OCI-LY1 (cell line): Measurements from ENCODE around the gene DNAJA3.

Experiments
- H2AFZ ChIP-seq: fragments of 200-600 bp; sonication (generic), shearing (Covaris generic); 2 replicates; pipeline ENCODE4 v1.6.0; 2014; ENCODE audit warnings: antibody characterized with exemption, mild to moderate bottlenecking, low read length
- H3F3A ChIP-seq: fragments of 200-600 bp; sonication (generic), shearing (Covaris generic); 2 replicates; pipeline ENCODE4 v1.6.0; 2014; ENCODE audit warnings: mild to moderate bottlenecking, antibody characterized with exemption, low read length, moderate library complexity; ENCODE audit not compliant: insufficient read depth
- H3K27ac ChIP-seq: fragments of 200-600 bp; sonication (generic); 2 replicates; pipeline ENCODE4 v1.5.1; 2014; ENCODE audit warnings: low read length, mixed run types, mild to moderate bottlenecking, low read depth; ENCODE audit not compliant: poor library complexity, severe bottlenecking
- H3K27me3 ChIP-seq: fragments of 200-600 bp; sonication (generic); 2 replicates; pipeline ENCODE4 v1.6.0; 2014; ENCODE audit warnings: antibody characterized with exemption, mild to moderate bottlenecking, low read length, moderate library complexity; ENCODE audit not compliant: insufficient read depth
- H3K36me3 ChIP-seq: fragments of 200-600 bp; sonication (generic); 2 replicates; pipeline ENCODE4 v1.6.1; 2014; ENCODE audit warnings: mild to moderate bottlenecking, antibody characterized with exemption, low read length, moderate library complexity, mixed read lengths; ENCODE audit not compliant: insufficient read depth
- H3K4me1 ChIP-seq: fragments of 200-600 bp; sonication (generic); 2 replicates; pipeline ENCODE4 v1.5.1; 2014; ENCODE audit warnings: mild to moderate bottlenecking, low read length, moderate library complexity; ENCODE audit not compliant: insufficient read depth, severe bottlenecking
- H3K4me2 ChIP-seq: fragments of 200-600 bp; sonication (generic), shearing (Covaris generic); 2 replicates; pipeline ENCODE4 v1.6.1; 2014; ENCODE audit warnings: low read length
- H3K4me3 ChIP-seq: fragments of 200-600 bp; sonication (generic); 2 replicates; pipeline ENCODE4 v1.5.1; 2014; ENCODE audit warnings: low read length, low read depth, mild to moderate bottlenecking, mixed read lengths; ENCODE audit not compliant: poor library complexity, severe bottlenecking
- H3K79me2 ChIP-seq: fragments of 200-600 bp; shearing (Covaris generic); 2 replicates; pipeline ENCODE4 v1.6.1; 2016; ENCODE audit warnings: mixed run types, low read length, mixed read lengths; ENCODE audit not compliant: insufficient read depth
- H3K9ac ChIP-seq: fragments of 200-600 bp; sonication (generic), shearing (Covaris generic); 2 replicates; pipeline ENCODE4 v1.6.1; 2014; ENCODE audit warnings: mild to moderate bottlenecking, low read length, mixed read lengths
- H3K9me2 ChIP-seq: fragments of 200-600 bp; sonication (generic), shearing (Covaris generic); 2 replicates; pipeline ENCODE4 v1.6.1; 2014; ENCODE audit warnings: low read depth, mild to moderate bottlenecking, low read length, mixed read lengths
- H3K9me3 ChIP-seq: fragments of 200-600 bp; shearing (Covaris generic); 2 replicates; pipeline ENCODE4 v1.6.1; 2014; ENCODE audit warnings: low read length, mixed read lengths
- H4K20me1 ChIP-seq: fragments of 200-600 bp; sonication (generic), shearing (Covaris generic); 2 replicates; pipeline ENCODE4 v1.6.0; 2016; ENCODE audit warnings: mild to moderate bottlenecking, low read length; ENCODE audit not compliant: insufficient read depth
- EZH2 ChIP-seq: fragments of 200-600 bp; sonication (generic), shearing (Covaris generic); IDR thresholded peaks from 2 replicates; pipeline ENCODE4 v1.8.0; 2017; ENCODE audit warnings: borderline replicate concordance, mixed run types, mild to moderate bottlenecking, antibody characterized with exemption, low read length, moderate library complexity, mixed read lengths
- TF ChIP-seq, protein P1 (sequence below): fragments of 200-600 bp; sonication (generic), shearing (Covaris generic); IDR thresholded peaks from 2 replicates; pipeline ENCODE4 v1.5.1; 2017; ENCODE audit warnings: mild to moderate bottlenecking, antibody characterized with exemption, low read length, moderate library complexity, mixed read lengths

Gene DNAJA3

DNA sequence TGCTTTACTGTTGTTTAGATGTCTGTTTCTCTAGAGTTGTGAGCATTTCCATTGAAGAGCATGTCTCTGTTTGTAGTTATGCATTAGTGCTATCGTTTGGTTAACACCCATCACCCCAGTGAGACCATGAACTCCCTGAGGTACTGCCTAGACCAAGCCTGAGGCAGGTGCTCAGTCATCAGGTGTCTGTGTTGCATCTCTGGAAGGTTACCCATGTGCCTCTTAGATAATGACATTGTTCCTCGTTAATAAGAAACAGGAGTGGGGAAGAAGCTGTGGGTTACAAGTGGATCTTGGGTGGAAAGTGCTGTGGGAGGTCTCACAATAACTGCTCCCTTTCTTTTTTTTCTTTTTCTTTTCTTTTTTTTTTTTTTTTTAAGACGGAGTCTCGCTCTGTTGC lies 18.3 kb downstream of the DNAJA3 start:
- H3K9ac ChIP-seq, result no peak overlapping the region
- H3K27ac ChIP-seq, result no peak overlapping the region
- TF ChIP-seq EZH2, result no peak
- TF ChIP-seq, protein P1, sequence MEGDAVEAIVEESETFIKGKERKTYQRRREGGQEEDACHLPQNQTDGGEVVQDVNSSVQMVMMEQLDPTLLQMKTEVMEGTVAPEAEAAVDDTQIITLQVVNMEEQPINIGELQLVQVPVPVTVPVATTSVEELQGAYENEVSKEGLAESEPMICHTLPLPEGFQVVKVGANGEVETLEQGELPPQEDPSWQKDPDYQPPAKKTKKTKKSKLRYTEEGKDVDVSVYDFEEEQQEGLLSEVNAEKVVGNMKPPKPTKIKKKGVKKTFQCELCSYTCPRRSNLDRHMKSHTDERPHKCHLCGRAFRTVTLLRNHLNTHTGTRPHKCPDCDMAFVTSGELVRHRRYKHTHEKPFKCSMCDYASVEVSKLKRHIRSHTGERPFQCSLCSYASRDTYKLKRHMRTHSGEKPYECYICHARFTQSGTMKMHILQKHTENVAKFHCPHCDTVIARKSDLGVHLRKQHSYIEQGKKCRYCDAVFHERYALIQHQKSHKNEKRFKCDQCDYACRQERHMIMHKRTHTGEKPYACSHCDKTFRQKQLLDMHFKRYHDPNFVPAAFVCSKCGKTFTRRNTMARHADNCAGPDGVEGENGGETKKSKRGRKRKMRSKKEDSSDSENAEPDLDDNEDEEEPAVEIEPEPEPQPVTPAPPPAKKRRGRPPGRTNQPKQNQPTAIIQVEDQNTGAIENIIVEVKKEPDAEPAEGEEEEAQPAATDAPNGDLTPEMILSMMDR, result no peak
- H4K20me1 ChIP-seq, result no peaks in the 10 kb centered on the region
- H2AFZ ChIP-seq, result no peak overlapping the region
- H3K27me3 ChIP-seq, result no peaks in the 10 kb centered on the region
- H3K79me2 ChIP-seq, result no peaks in the 10 kb centered on the region
- no peaks in the 10 kb centered on the region for H3K4me1 ChIP-seq
- H3F3A ChIP-seq, result no peaks in the 10 kb centered on the region
- no peaks in the 10 kb centered on the region for H3K9me3 ChIP-seq
- H3K9me2 ChIP-seq, result no peaks in the 10 kb centered on the region
- no peak overlapping the region for H3K4me3 ChIP-seq
- no peak overlapping the region for H3K4me2 ChIP-seq
- peaks cover 95% of the 10 kb centered on the region for H3K36me3 ChIP-seq

DNA sequence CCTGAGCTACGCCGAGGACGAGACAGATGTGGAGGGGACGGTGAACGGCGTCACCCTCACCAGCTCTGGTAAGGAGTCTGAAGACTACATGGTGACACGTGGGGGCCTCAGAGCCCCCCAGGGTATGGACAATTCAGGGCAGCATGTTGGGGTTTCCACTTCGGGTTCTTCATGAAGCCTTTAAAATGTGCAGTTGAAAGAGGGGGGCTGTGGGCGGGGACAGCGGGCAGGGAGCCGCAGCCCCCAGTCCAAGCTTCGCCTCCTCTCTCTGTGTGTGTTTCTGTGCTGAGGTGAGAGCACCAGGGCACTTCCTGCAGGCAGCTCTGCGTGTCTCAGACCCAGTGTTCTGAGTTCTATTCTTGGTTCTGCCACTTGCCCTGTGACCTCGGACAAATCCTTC lies 24.8 kb downstream of the DNAJA3 start:
- Histone ChIP-seq H3K79me2 (no peaks in the 10 kb centered on the region), H3K27ac (no peak overlapping the region), H3K4me2 (no peak overlapping the region), H3K9me2 (no peaks in the 10 kb centered on the region), H2AFZ (no peak overlapping the region), H3K36me3 (peaks cover 89% of the 10 kb centered on the region), H4K20me1 (no peaks in the 10 kb centered on the region), H3F3A (no peaks in the 10 kb centered on the region), H3K9ac (no peak overlapping the region), H3K4me1 (no peaks in the 10 kb centered on the region), H3K9me3 (no peaks in the 10 kb centered on the region), H3K27me3 (no peaks in the 10 kb centered on the region), H3K4me3 (no peak overlapping the region)
- no peak for TF ChIP-seq EZH2
- TF ChIP-seq, protein P1, result no peak

DNA sequence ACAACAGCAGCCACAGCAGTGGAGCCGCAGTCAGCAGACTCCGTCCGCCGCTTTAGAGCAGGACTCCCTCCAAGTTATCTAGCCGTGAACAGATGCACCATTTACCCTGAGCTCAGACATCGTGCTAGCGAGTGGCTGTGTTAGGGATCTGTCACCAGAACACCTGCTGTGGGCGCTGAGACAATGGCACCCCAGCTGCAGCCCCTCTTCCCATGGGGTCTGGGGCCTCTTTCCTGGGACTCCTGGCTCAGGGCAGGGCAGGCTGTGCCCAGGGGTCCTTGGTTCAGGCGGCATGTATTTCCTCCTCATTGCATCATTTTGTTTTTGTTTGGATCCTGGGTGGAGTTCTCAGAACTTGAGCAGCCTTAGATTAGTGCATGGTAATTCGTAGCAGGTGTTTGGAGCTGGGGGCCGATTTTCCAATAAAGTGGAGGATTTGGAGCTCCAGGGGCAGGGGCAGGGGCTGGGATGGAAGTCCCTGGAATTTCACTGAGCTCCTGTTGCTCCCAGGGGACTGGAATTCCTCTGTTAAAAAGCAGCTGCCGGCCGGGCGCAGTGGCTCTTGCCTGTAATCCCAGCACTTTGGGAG lies 25.4 kb downstream of the DNAJA3 start:
- Histone ChIP-seq H4K20me1 (no peaks in the 10 kb centered on the region), H2AFZ (no peak overlapping the region), H3K9me3 (no peaks in the 10 kb centered on the region), H3K4me1 (no peaks in the 10 kb centered on the region), H3K79me2 (no peaks in the 10 kb centered on the region), H3K9me2 (no peaks in the 10 kb centered on the region), H3K27ac (no peak overlapping the region), H3K4me3 (no peak overlapping the region), H3K27me3 (no peaks in the 10 kb centered on the region), H3K4me2 (no peak overlapping the region), H3F3A (no peaks in the 10 kb centered on the region), H3K9ac (no peak overlapping the region), H3K36me3 (peaks cover 92% of the 10 kb centered on the region)
- TF ChIP-seq, protein P1, result no peak
- no peak for TF ChIP-seq EZH2
